Activated T-cell treated with anti-CD3 and anti-CD28 coated beads for 48 hours (primary cell): ENCODE measurements around the gene PCSK6.

Source experiments
- DNase-seq: peaks from one replicate; pipeline ENCODE4 v3.0.0-alpha.2; 2020; ENCODE audit warnings: low read depth

Gene PCSK6

DNA sequence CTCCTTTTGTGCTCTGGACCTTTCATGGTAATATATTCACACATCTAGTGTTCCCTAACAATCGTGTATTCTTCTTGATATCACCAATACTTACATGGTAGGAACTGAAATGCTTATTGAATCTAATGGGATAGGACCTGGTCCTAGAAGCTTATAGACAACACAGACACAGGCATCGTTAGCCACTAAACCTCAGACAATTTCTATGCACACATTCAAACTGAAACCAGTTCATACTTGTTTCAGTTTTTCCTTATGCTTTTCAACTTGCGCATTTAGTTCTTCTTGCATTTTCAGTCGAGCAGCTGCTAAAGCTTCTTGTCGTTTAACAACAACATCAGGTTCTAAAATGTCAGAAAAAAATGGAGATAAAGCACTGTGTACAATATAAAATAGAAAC is 214.5 kb downstream of the PCSK6 start:
- no peak for DNase-seq

DNA sequence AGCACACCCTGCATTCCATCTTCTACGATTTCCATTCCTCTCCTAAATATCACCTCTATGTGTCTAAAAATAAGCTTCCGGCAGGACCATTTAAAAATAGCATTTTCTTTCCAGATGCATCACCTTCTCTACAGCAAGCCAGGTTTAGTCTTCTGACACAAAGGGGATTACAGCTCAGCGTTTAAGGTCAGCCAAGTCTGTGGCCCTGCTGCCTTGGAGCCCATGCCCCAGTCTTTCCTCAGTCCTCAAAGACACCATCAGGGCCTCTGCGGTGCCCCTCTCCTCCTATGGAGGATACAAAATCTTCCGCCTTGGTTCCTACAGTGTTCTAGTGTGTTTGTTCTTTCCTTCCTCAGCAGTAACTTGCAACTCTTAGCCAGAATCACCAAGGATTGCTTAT is 216.0 kb downstream of the PCSK6 start:
- no peak for DNase-seq

DNA sequence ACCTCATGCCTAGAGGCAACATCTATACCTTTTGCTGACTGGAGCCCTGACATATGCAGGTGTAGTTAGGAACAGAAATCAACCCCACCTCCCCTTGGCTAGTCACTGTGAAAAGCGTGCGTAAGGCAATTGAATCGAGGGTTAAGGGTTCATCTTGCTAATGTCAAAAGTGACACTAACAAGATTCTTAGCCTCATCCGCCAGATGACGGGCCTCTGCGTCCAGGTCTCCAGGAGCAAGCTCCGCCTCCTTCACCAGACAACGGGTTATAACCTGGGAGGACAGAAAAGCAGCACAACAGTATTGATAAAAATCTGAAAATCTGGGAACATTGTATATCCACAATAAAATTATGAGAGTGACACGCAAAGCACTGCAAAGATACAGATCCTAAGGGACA is 216.9 kb downstream of the PCSK6 start:
- no peak for DNase-seq

DNA sequence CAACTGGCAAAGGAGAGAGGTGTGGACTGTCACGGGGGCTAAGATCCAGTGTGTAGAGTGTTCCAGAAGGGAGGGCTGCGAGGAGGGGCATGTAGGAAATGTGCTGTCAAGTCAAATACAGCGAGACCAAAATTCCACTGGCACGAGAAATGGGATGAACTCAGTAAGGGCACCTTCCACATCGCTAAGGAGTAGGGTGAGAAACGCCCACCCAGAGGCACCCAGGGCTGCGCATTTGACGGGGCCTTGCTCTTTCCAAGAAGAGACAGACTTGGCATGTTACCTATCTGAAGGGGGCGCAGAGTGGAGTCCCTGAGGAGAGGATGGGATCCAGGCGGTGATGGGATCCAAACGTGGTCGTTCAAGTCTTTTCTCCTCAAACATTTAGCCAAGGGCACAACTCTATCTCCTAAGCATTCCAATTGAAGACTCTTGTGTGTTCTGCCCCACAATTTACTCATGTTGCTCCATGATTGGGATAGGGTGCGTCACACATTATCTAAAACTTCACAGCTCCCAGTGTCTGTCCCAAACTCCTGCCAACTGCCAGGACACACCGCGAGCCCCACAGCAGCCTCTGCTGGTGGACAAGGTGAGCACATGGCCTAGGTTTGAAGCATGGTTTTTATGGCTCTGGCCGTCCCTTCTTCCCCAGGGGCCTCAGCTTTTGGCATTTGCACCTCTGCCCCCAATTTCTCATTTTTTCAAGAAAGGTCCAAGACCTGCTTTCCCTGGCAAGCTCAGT is 219.9 kb downstream of the PCSK6 start:
- no peak for DNase-seq

DNA sequence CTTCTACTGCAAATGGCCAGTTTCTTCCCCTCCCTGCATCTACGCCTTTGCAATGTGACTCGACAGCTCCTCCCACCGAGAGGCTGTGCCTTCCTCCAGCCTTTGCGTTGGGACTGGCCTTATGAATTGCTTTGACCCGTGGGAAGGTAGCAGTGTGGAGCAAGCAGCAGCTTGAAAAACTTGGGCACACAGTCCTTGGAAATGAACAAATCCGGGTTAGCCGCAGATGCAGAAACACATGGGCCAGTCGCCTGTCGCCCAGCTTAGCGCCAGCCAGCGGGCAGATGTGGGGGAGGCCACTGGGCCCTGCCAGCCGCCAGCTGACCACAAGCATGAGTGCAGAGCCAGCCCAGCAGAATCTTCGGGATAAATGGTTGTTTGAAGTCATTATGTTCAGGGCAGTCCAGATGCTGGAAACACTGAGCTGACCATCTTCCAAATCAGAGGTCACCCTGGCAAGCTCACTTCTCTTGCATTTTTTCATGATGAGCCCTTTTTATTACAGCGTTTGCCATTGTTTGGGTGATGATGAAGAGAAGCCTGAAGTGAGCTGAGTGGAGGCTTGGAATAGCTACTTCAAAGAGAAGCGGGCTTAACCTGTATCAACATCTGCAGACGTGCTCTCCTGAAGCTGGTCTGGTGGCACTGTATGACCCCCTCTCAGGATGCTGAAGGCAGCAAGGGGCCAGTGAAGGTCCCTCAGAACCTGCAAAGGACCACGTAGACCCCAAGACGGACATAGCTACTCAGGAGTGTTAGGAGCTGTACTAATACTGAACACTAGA is 222.0 kb downstream of the PCSK6 start:
- no peak for DNase-seq

DNA sequence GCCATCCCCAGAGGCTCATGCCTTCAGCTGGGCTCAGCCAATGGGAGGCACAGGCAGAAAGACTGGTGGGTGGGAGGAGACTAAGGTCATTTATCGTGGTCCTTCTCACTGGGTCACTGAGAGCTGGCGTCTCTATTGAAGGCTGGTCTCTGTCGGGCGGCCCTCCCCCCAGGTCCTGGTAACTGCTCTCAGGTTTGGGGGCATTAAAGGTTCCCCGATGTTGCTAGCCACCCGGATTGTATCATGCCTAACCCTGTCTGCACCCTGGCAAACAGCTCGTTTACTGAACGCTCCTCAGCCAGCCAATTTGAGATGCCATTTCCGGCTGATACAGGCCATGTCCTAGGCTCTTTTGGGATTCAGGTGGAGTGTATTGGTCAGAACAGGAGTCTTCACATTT is 222.7 kb downstream of the PCSK6 start:
- DNase-seq = no peak

DNA sequence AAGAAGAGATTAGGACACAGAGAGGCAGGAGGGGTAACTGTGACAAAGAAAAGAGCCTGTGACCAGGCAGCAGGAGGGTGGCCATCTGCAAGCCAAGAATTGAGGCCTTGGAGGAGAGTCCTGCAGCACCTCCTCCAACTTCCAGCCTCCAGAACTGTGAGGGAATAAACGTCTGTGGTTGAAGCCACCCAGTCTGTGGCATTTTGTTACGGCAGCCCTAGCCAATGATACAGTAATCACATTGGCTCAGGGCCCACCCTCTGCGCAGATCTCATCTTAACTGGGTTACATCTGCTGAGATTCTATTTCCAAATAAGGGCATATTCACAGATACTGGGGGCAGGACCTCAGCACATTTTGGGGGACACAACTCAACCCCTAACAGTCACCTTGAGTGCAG is 223.5 kb downstream of the PCSK6 start:
- DNase-seq = no peak

DNA sequence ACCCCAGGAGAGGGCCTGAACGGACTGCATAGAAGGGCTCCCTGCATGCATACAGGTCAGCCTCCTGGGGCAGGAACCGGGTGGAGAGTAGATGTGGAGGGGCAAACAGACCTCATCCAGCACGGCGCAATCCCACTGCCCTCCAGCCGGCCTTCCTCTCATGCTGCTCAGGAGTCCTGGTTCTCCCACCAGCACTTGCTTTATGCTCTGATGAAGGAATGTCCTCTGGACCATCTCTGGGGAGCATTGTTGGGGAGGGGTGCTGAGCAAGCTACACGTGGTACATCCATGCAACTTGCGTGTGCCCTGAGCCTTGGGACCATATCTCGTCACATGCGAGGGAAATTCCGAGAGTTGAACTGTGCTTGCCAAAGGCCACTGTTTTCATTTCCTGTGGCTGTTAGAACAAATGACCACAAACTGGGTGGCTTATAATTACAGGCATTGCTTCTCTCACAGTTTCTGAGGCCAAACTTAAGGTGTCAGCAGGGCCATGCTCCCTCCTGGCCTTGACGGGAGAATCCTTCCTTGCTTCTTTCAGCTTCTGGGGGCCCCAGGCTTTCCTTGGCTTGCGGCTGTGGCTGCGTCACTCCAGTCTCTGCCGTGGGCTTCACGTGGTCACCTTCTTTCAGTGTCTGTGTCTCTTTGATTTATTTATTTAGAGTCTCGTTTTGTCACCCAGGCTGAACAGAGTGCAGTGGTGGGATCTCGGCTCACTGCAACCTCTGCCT is 224.4 kb downstream of the PCSK6 start:
- DNase-seq = no peak

DNA sequence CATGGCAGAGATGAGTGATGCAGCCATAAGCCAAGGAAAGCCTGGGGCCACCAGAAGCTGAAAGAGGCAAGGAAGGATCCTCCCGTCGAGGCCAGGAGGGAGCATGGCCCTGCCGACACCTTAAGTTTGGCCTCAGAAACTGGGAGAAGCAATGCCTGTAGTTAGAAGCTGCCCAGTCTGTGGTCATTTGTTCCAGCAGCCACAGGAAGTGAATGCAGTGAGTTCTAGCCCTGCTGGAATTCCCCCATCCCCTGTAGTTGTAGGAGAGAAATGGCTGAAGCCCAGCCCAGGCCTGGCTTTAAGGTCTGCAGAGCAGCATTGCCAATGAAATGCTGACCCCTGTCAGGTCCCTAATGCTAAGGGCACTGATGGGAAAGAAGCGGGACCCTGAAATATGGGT is 225.5 kb downstream of the PCSK6 start:
- DNase-seq = no peak

DNA sequence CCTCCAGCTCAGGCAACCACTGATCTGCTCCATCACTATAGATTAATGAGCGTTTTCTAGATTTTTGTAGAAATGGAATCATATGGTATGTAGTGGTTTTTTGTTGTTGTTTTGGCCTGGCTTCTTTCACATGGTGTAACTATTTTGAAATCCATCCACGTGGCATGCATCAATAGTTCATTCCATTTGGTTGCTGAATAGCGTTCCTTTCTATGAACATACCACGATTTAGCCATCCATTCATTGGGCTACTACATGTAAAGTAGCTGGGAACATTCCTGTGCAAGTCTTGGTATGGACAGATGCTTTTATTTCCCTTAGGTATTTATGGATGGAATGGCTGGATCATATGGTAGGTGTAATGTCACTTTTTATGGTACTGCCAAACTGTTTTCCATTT is 227.0 kb downstream of the PCSK6 start:
- DNase-seq = no peak

DNA sequence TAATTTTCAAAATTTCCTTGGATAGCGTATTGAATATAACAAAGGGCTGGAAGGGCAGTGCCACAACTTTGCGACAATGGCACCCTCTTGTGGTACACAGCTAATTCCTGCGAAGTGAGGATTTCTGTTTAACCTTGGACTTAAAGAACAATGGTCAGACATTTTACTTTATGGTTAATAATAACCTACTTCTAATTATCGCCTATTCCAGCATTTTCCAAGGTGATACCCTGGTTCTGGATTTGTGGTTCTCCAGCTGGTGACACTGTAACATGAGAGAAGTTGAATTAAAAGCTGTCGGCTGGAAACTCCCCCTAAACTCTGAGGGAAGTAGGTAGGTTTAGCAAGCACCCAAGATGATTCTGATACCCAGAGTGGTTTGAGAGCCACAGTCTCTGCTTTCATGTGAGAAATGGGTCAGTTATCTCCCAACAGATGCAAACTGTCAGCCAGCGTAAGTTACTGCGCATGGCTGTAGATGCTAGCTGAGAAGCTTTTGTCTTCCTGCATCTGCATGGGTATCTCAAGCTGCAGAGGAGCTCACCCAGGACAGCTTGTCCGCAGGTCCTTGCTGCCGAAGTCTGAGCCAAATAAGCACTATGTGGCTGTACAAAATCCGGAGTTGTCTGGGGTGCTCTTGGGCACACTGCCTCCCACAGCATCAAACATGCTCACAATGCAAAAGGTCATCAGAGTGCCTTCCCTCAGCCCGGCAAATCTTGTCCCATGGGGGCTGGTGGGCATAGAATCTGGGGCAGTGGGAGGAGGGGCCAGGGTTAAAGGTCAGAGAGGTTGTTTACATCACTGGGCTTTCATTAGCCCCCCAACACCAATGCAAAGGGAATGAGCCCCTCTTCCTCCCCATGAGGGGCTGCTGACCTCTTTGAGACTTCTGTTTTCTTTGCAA is 231.0 kb downstream of the PCSK6 start:
- no peak for DNase-seq

DNA sequence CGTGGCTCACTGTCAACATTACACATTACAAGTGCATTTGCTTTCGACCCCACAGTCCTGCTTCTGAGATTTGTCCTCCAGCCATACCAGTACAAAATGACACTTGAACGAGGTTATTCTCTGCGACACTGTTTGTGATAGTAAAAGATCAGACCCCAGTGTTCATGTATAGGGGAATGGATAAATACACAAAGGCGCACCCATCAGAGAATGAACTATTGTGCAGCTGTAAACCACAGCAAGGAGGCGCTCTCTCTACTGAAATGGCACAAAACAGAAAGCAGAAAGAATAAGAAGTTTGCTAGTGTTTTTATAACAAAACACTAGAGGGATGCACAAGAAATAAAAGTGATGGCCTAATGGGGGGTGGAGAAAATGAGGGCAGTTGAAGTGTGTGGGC is 232.8 kb downstream of the PCSK6 start:
- DNase-seq = no peak

DNA sequence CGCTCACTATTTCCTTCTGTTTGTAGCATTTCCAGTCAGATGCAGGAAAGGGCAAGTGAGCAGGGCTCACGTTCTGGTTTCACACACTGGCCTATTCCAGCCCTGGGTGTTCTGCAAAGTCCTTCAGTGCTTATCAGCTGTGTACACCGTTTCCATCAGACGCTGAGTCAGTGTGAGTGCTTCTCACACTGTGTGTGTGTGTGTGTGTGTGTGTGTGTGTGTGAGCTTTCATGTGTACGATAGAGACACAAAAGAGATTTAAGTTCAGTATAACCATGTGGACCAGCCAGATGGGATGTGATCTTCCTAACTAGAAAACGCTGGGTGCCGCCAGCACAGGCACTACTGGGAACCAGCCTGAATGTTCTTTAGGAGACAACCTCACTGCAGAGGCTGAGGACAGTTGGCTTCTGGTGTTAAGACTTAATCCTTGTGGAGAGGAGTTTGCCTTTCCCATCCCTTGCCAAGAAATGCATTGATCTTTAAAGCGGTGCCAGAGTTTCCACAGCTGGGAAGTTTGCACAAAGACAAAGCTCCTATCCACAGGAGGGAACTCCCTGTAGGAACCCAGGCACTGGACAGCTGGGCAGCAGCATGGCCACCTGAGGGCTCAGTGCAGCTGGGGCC is 233.8 kb downstream of the PCSK6 start:
- no peak for DNase-seq

DNA sequence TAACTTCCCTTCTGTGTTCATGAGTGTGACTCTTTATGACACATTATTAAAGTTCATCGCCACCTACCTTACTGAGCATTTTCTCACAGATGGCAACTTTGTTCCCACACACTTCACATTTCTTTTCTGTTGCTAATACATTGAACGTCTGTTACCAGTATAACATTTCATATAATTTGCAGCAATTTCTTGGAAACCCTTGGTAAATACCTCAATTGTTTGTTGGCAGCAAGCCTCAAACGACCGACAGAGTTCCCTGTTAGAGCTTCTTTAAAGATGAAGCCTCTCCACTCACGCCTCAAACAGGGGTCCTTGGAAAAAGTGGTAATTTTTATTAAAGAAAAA is 234.5 kb downstream of the PCSK6 start:
- DNase-seq = no peak

DNA sequence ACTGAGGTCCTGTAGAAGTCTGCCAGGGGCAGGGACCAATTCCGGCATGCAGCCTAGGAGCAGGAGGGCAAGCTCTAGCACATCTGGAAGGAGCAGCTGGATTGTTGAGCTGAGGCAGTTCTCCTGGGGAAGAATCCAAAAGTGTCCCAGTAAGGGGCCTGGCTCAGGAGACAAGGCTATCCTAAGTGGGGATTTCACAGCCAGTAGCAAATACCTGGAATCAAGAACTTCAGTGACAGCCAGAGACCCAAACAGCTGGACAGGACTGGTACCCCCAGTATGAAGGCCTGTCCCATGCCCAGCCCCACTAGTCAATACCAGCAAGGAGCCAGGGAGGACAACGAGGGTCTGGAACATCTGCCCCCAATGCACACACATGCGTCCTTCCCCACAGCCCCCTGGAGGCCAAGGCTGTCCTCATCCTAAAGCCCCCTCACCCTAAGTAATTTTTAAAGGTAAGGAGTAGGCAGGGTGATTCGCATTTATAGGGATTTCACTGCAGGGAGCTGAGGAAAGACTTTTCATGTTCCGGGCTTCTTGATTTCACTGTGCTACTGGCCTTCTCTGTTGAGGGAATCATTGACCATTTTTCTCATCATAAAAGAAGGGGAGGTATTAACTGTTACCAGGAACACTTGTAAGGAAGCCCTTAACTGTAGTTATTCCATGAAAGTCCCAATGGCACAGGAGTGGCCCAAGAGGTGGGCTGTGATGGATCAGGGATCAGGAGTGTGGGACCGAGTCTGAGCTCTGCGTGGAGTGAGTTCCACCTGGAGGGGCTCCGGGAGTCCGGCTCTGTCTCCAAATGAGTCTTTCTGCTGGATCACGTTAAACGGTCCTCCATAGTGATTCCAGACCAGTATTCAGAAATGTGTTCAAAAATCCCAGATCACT is 235.1 kb downstream of the PCSK6 start:
- no peak for DNase-seq
